K562 (cell line): ENCODE data around the gene SPHK2. TPM values are rescaled to one million over a fixed set of nuclear protein-coding genes. Genes with fewer than 3 reads are reported as not detected.
A peak's percentile ranks its signal among the peaks of the same experiment; 100 is the strongest.

Experiments used
- CHCHD3 ChIP-seq: fragments of 250-450 bp; sonication (Bioruptor Pico); IDR thresholded peaks from 2 replicates; pipeline ENCODE4 v2.1.2; 2022; ENCODE audit warnings: mild to moderate bottlenecking
- CREB1 ChIP-seq, 2 experiments: sonication (generic) in 1 of 2; formaldehyde crosslinking in 1 of 2; IDR thresholded peaks; 2 replicates each; pipeline versions ENCODE4 v1.6.1 to v1.8.0; 2012 to 2022; ENCODE audit warnings: inconsistent platforms in 1 of 2, mild to moderate bottlenecking in 1 of 2, missing genetic modification reagents in 1 of 2, moderate library complexity in 1 of 2
- DPF2 ChIP-seq: fragments of 450-650 bp; IDR thresholded peaks from 2 replicates; pipeline ENCODE4 v1.6.1; 2016
- ESRRA ChIP-seq: fragments of 450-650 bp; IDR thresholded peaks from 2 replicates; pipeline ENCODE4 v1.6.1; 2014; ENCODE audit warnings: low read depth, mild to moderate bottlenecking, moderate library complexity, borderline replicate concordance
- EZH2 ChIP-seq: IDR thresholded peaks from 2 replicates; pipeline ENCODE4 v1.6.1; 2012; ENCODE audit warnings: low read depth, mild to moderate bottlenecking, inconsistent platforms, low read length, borderline replicate concordance
- HIVEP1 ChIP-seq: fragments of 250-450 bp; sonication (Bioruptor Pico); IDR thresholded peaks from 2 replicates; pipeline ENCODE4 v1.4.0; 2020; ENCODE audit warnings: mild to moderate bottlenecking
- HOXB6 ChIP-seq: fragments of 250-450 bp; sonication (Bioruptor Pico); IDR thresholded peaks from 2 replicates; pipeline ENCODE4 v1.5.1; 2022; ENCODE audit warnings: mild to moderate bottlenecking, borderline replicate concordance
- HSF4 ChIP-seq: fragments of 250-450 bp; sonication (Bioruptor Pico); IDR thresholded peaks from 2 replicates; pipeline ENCODE4 v2.1.2; 2022; ENCODE audit warnings: mild to moderate bottlenecking, moderate library complexity, borderline replicate concordance
- KDM4B ChIP-seq, 2 experiments: fragments of 450-650 bp in 1 of 2; sonication (generic) in 1 of 2; IDR thresholded peaks; 2 replicates each; pipeline ENCODE4 v1.6.1; 2016 to 2017; ENCODE audit warnings: borderline replicate concordance in 2 of 2, antibody characterized with exemption in 1 of 2, low read depth in 1 of 2, mild to moderate bottlenecking in 1 of 2
- MCM3 ChIP-seq: fragments of 450-650 bp; IDR thresholded peaks from 2 replicates; pipeline ENCODE4 v1.6.1; 2016
- MEF2A ChIP-seq: IDR thresholded peaks from 2 replicates; pipeline ENCODE4 v1.6.1; 2011; ENCODE audit warnings: low read depth, mild to moderate bottlenecking, low read length, moderate library complexity; ENCODE audit not compliant: control insufficient read depth
- MEIS2 ChIP-seq: fragments of 450-650 bp; IDR thresholded peaks from 2 replicates; pipeline ENCODE4 v1.6.1; 2014; ENCODE audit warnings: mild to moderate bottlenecking; ENCODE audit not compliant: partially characterized antibody
- NCOA2 ChIP-seq, 2 experiments: fragments of 450-650 bp; IDR thresholded peaks; 2 replicates each; pipeline ENCODE4 v1.6.1; 2018; ENCODE audit warnings: mild to moderate bottlenecking in 2 of 2, moderate library complexity in 1 of 2; ENCODE audit not compliant: partially characterized antibody in 2 of 2
- RBM22 ChIP-seq: fragments of 200-400 bp; formaldehyde crosslinking; IDR thresholded peaks from 2 replicates; pipeline ENCODE4 v1.6.1; 2018; ENCODE audit warnings: low read length, low read depth; ENCODE audit not compliant: poor library complexity, severe bottlenecking
- RFX7 ChIP-seq: fragments of 250-450 bp; sonication (Bioruptor Pico); IDR thresholded peaks from 2 replicates; pipeline ENCODE4 v1.5.1; 2021; ENCODE audit warnings: mild to moderate bottlenecking
- SIN3B ChIP-seq: fragments of 450-650 bp; IDR thresholded peaks from 2 replicates; pipeline ENCODE4 v1.6.1; 2017; ENCODE audit warnings: low read depth, mild to moderate bottlenecking, moderate library complexity
- TBL1XR1 ChIP-seq, 2 experiments: IDR thresholded peaks; 2 replicates each; pipeline ENCODE4 v1.6.1; 2012; ENCODE audit warnings: improper control_type of control experiment in 2 of 2, low read length in 2 of 2, mild to moderate bottlenecking in 1 of 2
- TOE1 ChIP-seq, 2 experiments: fragments of 450-650 bp in 1 of 2; sonication (generic) in 1 of 2; formaldehyde crosslinking in 1 of 2; IDR thresholded peaks; 2 replicates each; pipeline versions ENCODE4 v1.7.1 to v1.8.0; 2016 to 2022; ENCODE audit warnings: borderline replicate concordance in 2 of 2, mild to moderate bottlenecking in 2 of 2, antibody characterized with exemption in 1 of 2, inconsistent platforms in 1 of 2, low read depth in 1 of 2, missing genetic modification reagents in 1 of 2, moderate library complexity in 1 of 2
- ZBED1 ChIP-seq: IDR thresholded peaks from 2 replicates; pipeline ENCODE4 v1.6.1; 2014
- ZFP91 ChIP-seq: sonication (generic); formaldehyde crosslinking; IDR thresholded peaks from 2 replicates; pipeline ENCODE4 v1.8.0; 2022; ENCODE audit warnings: mild to moderate bottlenecking, missing genetic modification reagents
- ZKSCAN8 ChIP-seq: fragments of 200-800 bp; sonication (Bioruptor generic); IDR thresholded peaks from 2 replicates; pipeline ENCODE4 v1.6.1; 2016; ENCODE audit warnings: missing genetic modification characterization, missing compliant biosample characterization
- ZNF41 ChIP-seq: fragments of 250-450 bp; sonication (Bioruptor Pico); conservative IDR thresholded peaks from 2 replicates; pipeline ENCODE4 v1.4.0; 2020; ENCODE audit warnings: mild to moderate bottlenecking
- ZNF444 ChIP-seq: fragments of 250-450 bp; sonication (Bioruptor Pico); IDR thresholded peaks from 2 replicates; pipeline ENCODE4 v1.4.0; 2020; ENCODE audit warnings: mild to moderate bottlenecking, moderate library complexity
- ZNF644 ChIP-seq: fragments of 200-800 bp; sonication (Bioruptor generic); IDR thresholded peaks from 2 replicates; pipeline ENCODE4 v1.6.1; 2016; ENCODE audit warnings: low read depth, missing genetic modification characterization, missing compliant biosample characterization
- ZNF699 ChIP-seq: fragments of 250-450 bp; sonication (Bioruptor Pico); IDR thresholded peaks from 2 replicates; pipeline ENCODE4 v1.8.0; 2021; ENCODE audit warnings: mild to moderate bottlenecking, moderate library complexity; ENCODE audit not compliant: insufficient replicate concordance
- ZNF707 ChIP-seq: fragments of 250-450 bp; sonication (Bioruptor Pico); conservative IDR thresholded peaks from 2 replicates; pipeline ENCODE4 v1.8.0; 2022; ENCODE audit warnings: inconsistent platforms, mild to moderate bottlenecking, moderate library complexity
- ZSCAN29 ChIP-seq: fragments of 450-650 bp; IDR thresholded peaks from 2 replicates; pipeline ENCODE4 v1.6.1; 2017
- polyA plus RNA-seq, 8 experiments: library from polyadenylated mRNA; depleted of rRNA in 4 of 8; stranded (reverse) in 5 of 8; unstranded in 3 of 8; fragments of >200 nt; fragmentation: Nextera tagmentation in 2 of 8; fragmentation: Illumina TruSeq in 1 of 8; extraction: Ambion mirVana in 2 of 8; extraction: Trizol in 1 of 8; gene quantifications; 2 replicates each; pipeline versions ENCODE4 v1.2.1 to v1.2.3, GENCODE V29; 2011 to 2014; ENCODE audit warnings: inconsistent platforms in 1 of 8, missing spikeins in 1 of 8
- total RNA-seq, 7 experiments: library from RNA; depleted of rRNA in 6 of 7; stranded (reverse); fragments of >200 nt in 6 of 7; fragmentation: Illumina TruSeq in 2 of 7; extraction: Trizol in 2 of 7; gene quantifications; 2 replicates each; pipeline versions ENCODE4 v1.2.1 to v1.2.3, GENCODE V29; 2011 to 2021; ENCODE audit warnings: low replicate concordance in 1 of 7

SPHK2 gene
- total and polyA plus RNA-seq, 9 of the 15 experiments (the other 6 are each of a cell fraction or from before 2014, with no cell fraction given), result 0.10 to 15.2 (median 2.9) TPM

GRCh38 chr19:48633148-48634035, 14.1 kb downstream of the SPHK2 start (continued):
- no peak for TF ChIP-seq CREB1 (IDR thresholded peaks at IDR 0.05)
- no peak for TF ChIP-seq CREB1 (CRISPR knock-in tag; IDR thresholded peaks at IDR 0.05)
- TF ChIP-seq MEIS2, result no peak
- no peak for TF ChIP-seq MCM3
- TF ChIP-seq DPF2, result peak; percentile 17; the same call in 1 of the 2 replicates
- no peak for TF ChIP-seq ZNF707
- peak; percentile 49 to 82; a peak in 3 of 4 replicates for TF ChIP-seq TBL1XR1 (IDR thresholded peaks at IDR 0.05; ENCODE audit: low read length in 2 of 2)
- no peak for TF ChIP-seq SIN3B
- no peak for TF ChIP-seq ZNF444
- TF ChIP-seq RBM22, result no peak
- no peak for TF ChIP-seq ZKSCAN8 (CRISPR knock-in tag)
- no peak for TF ChIP-seq ZBED1
- TF ChIP-seq EZH2, result no peak
- TF ChIP-seq HSF4 (CRISPR knock-in tag), result 0 out of 2 replicates have a peak, but pooled peaks have one; percentile 34
- TF ChIP-seq TOE1 (IDR thresholded peaks at IDR 0.05; ENCODE audit: borderline replicate concordance), result no peak
- TF ChIP-seq TOE1 (CRISPR knock-in tag; IDR thresholded peaks at IDR 0.05; ENCODE audit: borderline replicate concordance, low read depth), result no peak
- no peak for TF ChIP-seq ZSCAN29
- no peak for TF ChIP-seq KDM4B (IDR thresholded peaks at IDR 0.05; ENCODE audit: borderline replicate concordance in 2 of 2, low read depth in 1 of 2)
- TF ChIP-seq HIVEP1 (CRISPR knock-in tag), result no peak
- no peak for TF ChIP-seq NCOA2 (IDR thresholded peaks at IDR 0.05; ENCODE audit: partially characterized antibody in 2 of 2)
- TF ChIP-seq MEF2A, result no peak
- no peak for TF ChIP-seq ZNF644 (tag)
- TF ChIP-seq ZFP91, result no peak
- TF ChIP-seq ZNF41 (CRISPR knock-in tag), result no peak
- no peak for TF ChIP-seq ESRRA
- no peak for TF ChIP-seq HOXB6 (CRISPR knock-in tag)
- no peak for TF ChIP-seq ZNF699
- no peak for TF ChIP-seq RFX7 (CRISPR knock-in tag)
- TF ChIP-seq CHCHD3 (CRISPR knock-in tag), result no peak
